Mesothelial cell of epicardium (in vitro differentiated cells): Measurements from ENCODE around the gene FAM171A2. TPM values are rescaled to one million over a fixed set of nuclear protein-coding genes. Genes with fewer than 3 reads are reported as not detected.
A peak's percentile ranks its signal among the peaks of the same experiment; 100 is the strongest.
"Not testable (repeated sequence)": the region's sequence is repeated elsewhere in the genome, so short reads cannot be mapped to it uniquely, and the experiment has no call there.

Experiments used
- DNase-seq, 2 experiments: peaks; one replicate each; pipeline ENCODE4 v3.0.0; 2021; ENCODE audit warnings: low spot score in 2 of 2; ENCODE audit not compliant: unreplicated experiment in 2 of 2
- H3K27ac Mint-ChIP-seq: 2 replicates; pipeline ENCODE4 v1.8.0; 2021; ENCODE audit warnings: mixed read lengths
- H3K27me3 Mint-ChIP-seq: 2 replicates; pipeline ENCODE4 v1.8.0; 2021; ENCODE audit warnings: low read depth, mixed read lengths
- H3K36me3 Mint-ChIP-seq: 2 replicates; pipeline ENCODE4 v1.8.0; 2021; ENCODE audit warnings: mixed read lengths
- H3K4me1 Mint-ChIP-seq: 2 replicates; pipeline ENCODE4 v1.8.0; 2021; ENCODE audit warnings: mixed read lengths
- H3K4me3 Mint-ChIP-seq: 2 replicates; pipeline ENCODE4 v1.8.0; 2021; ENCODE audit warnings: mild to moderate bottlenecking, moderate library complexity, mixed read lengths
- H3K9me3 Mint-ChIP-seq: 2 replicates; pipeline ENCODE4 v1.8.0; 2021; ENCODE audit warnings: mixed read lengths
- total RNA-seq: library from RNA; stranded (reverse); gene quantifications from 3 replicates; pipeline ENCODE4 v1.2.1, GENCODE V29; 2021
- TF ChIP-seq, protein P1 (sequence below): fragments of 200-600 bp; sonication (generic); IDR thresholded peaks from one replicate; pipeline ENCODE4 v1.5.0; 2021; ENCODE audit warnings: antibody characterized with exemption; ENCODE audit not compliant: unreplicated experiment

The FAM171A2 gene
- total RNA-seq, 1 donor from 2014 or later = 64.7 TPM

GRCh38 chr17:44343510-44344209 lies 20.0 kb downstream of the FAM171A2 start:
- H3K36me3 Mint-ChIP-seq = no peaks in the 10 kb centered on the region
- no peak for DNase-seq
- H3K4me1 Mint-ChIP-seq = peaks cover 12% of the 10 kb centered on the region
- TF ChIP-seq, protein P1, sequence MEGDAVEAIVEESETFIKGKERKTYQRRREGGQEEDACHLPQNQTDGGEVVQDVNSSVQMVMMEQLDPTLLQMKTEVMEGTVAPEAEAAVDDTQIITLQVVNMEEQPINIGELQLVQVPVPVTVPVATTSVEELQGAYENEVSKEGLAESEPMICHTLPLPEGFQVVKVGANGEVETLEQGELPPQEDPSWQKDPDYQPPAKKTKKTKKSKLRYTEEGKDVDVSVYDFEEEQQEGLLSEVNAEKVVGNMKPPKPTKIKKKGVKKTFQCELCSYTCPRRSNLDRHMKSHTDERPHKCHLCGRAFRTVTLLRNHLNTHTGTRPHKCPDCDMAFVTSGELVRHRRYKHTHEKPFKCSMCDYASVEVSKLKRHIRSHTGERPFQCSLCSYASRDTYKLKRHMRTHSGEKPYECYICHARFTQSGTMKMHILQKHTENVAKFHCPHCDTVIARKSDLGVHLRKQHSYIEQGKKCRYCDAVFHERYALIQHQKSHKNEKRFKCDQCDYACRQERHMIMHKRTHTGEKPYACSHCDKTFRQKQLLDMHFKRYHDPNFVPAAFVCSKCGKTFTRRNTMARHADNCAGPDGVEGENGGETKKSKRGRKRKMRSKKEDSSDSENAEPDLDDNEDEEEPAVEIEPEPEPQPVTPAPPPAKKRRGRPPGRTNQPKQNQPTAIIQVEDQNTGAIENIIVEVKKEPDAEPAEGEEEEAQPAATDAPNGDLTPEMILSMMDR = no peak
- H3K27me3 Mint-ChIP-seq = no peaks in the 10 kb centered on the region
- H3K4me3 Mint-ChIP-seq = no peak overlapping the region
- peak overlapping the region; percentile 8 for H3K27ac Mint-ChIP-seq
- no peaks in the 10 kb centered on the region for H3K9me3 Mint-ChIP-seq

- not testable (repeated sequence) for DNase-seq, H3K4me3 Mint-ChIP-seq, H3K4me1 Mint-ChIP-seq, H3K27ac Mint-ChIP-seq, H3K9me3 Mint-ChIP-seq, H3K36me3 Mint-ChIP-seq, H3K27me3 Mint-ChIP-seq
Observed at GRCh38 chr17:44340553-44340952, 23.1 kb downstream of the FAM171A2 start.

DNA sequence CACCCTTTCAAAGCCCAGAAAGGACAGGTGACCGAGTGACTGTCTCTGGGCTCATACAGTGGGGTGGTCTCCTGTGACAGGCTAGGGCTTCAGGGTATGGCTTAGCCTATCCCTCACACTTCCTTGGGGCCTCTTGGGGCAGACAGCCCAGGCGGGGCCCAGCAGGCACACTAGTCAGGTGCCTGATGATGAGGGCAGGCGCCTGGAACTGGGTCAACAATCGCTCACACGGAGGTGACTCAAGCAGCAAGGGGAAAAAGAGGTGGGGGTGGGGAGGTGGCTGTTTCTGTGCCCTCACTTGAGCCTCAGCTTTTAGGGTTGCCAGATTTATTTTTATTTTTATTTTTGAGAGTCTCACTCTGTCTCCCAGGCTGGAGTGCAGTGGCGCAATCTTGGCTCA lies 25.0 kb downstream of the FAM171A2 start:
- H3K4me1 Mint-ChIP-seq = no peaks in the 10 kb centered on the region

GRCh38 chr17:44335968-44336367 lies 27.7 kb downstream of the FAM171A2 start:
- H3K4me1 Mint-ChIP-seq = no peaks in the 10 kb centered on the region
- H3K27me3 Mint-ChIP-seq = peaks cover 7% of the 10 kb centered on the region
- H3K27ac Mint-ChIP-seq = no peak overlapping the region
- no peak for DNase-seq
- H3K9me3 Mint-ChIP-seq = no peaks in the 10 kb centered on the region
- no peak overlapping the region for H3K4me3 Mint-ChIP-seq
- TF ChIP-seq, protein P1 = no peak
- no peaks in the 10 kb centered on the region for H3K36me3 Mint-ChIP-seq

More for the DNA sequence above, 25.0 kb downstream of the FAM171A2 start:
- Mint-ChIP-seq H3K9me3 (no peaks in the 10 kb centered on the region), H3K27me3 (peaks cover 7% of the 10 kb centered on the region), H3K4me3 (no peak overlapping the region), H3K36me3 (no peaks in the 10 kb centered on the region), H3K27ac (no peak overlapping the region)
- DNase-seq = no peak
- TF ChIP-seq, protein P1 = no peak

- TF ChIP-seq, protein P1 = no peak
- no peak for DNase-seq
- H3K9me3 Mint-ChIP-seq = no peaks in the 10 kb centered on the region
- peaks cover 7% of the 10 kb centered on the region for H3K27me3 Mint-ChIP-seq
- no peaks in the 10 kb centered on the region for H3K36me3 Mint-ChIP-seq
- H3K27ac Mint-ChIP-seq = no peak overlapping the region
- H3K4me3 Mint-ChIP-seq = no peak overlapping the region
- no peaks in the 10 kb centered on the region for H3K4me1 Mint-ChIP-seq
Observed at GRCh38 chr17:44335564-44335963, 28.1 kb downstream of the FAM171A2 start.

DNA sequence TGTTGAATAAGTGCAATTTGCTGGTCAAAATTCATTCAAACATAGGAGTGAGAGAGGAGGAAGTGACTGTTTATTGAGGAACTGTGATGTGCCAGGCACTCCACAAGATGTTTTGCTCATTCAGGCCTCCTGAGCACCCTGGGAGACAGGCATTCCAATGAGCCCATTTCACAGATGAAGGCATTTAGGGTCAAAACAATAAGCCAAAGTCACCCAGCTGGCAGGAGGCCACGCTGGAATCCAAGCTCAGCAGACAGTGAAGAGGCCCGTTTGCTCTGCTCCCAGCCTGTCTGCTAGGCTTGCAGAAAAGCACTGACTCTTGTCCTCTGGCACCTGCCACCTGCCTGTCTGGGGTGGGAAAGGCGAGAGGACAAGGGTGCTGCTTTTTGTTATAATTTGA lies 28.9 kb downstream of the FAM171A2 start:
- Mint-ChIP-seq H3K4me1 (no peaks in the 10 kb centered on the region), H3K27ac (no peak overlapping the region), H3K9me3 (no peaks in the 10 kb centered on the region), H3K36me3 (no peaks in the 10 kb centered on the region), H3K4me3 (no peak overlapping the region), H3K27me3 (peaks cover 7% of the 10 kb centered on the region)
- DNase-seq = no peak
- TF ChIP-seq, protein P1 = no peak
